Omental fat pad (tissue), 4 donors: ENCODE measurements around the gene SUPT4H1. TPM values are rescaled to one million over a fixed set of nuclear protein-coding genes. Genes with fewer than 3 reads are reported as not detected.

ENCODE experiments used
- ATAC-seq: fragments of 150-250 bp; one replicate; pipeline ENCODE4 v1.9.1; 2016; ENCODE audit warnings: mild to moderate bottlenecking, moderate library complexity; ENCODE audit not compliant: low FRiP score
- DNase-seq: peaks from one replicate; pipeline ENCODE4 v3.0.0-alpha.2; 2019; ENCODE audit warnings: low spot score
- total RNA-seq, 4 donors: library from RNA; depleted of rRNA; stranded (reverse); fragments of >200 nt; gene quantifications; one replicate each; pipeline ENCODE4 v1.1.0, GENCODE V29; 2016
- TF ChIP-seq, protein P1 (sequence below), 3 donors: fragments of 450-650 bp; IDR thresholded peaks; one replicate each; pipeline ENCODE4 v1.5.1; 2016 to 2017; ENCODE audit warnings: antibody characterized with exemption in 3 of 3, mild to moderate bottlenecking in 3 of 3, moderate library complexity in 2 of 3

SUPT4H1 gene
- total RNA-seq, 4 donors from 2014 or later, result 42.1 to 49.2 (median 47.3) TPM

DNA sequence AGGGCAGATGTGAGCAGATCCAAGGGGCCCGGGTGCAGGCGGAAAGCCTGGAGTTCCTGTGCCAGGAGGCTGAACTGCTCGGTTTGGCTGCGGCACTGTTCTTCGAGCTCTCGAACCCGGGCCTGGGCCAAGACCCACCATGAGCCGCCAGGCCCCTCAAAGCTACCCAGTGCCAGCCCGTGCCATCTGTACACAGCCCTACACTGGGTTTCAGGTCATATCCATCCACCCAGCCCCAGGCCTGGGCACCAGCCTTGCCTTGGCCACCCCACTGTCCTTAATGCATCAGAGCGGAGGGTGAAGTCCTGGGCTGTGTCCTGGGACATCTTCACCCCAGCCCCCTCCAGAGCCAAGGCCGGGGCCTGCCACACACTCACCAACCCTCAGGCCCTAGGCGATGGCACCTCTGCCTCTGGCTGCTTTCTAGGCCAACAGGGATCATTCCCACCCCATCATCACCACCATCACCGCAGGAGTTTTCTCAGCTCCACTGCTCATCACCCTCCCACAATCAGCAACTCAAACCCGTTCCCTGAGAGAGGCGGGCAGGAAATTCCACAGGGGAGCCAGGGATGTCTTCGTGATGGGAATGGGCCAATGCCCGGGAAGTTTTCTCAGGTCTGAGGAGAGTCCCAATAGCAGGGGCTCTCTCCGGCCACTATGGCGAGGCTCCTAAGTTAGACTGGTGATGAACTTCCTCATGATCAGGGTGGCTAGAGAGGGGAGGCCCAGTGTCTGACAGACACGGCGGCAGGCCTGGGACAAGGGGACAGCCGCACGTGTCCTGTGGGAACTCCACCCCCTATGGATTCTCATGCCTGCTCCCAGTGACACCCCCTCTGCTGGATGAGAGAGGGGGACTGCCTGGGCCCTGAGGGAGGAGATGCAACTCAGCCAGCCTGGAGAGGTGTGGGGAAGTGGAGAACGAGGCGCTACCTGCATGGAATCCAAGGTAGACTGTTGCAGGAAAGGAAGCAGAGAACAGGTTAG, 32.5 kb downstream of the SUPT4H1 start:
- TF ChIP-seq, protein P1, sequence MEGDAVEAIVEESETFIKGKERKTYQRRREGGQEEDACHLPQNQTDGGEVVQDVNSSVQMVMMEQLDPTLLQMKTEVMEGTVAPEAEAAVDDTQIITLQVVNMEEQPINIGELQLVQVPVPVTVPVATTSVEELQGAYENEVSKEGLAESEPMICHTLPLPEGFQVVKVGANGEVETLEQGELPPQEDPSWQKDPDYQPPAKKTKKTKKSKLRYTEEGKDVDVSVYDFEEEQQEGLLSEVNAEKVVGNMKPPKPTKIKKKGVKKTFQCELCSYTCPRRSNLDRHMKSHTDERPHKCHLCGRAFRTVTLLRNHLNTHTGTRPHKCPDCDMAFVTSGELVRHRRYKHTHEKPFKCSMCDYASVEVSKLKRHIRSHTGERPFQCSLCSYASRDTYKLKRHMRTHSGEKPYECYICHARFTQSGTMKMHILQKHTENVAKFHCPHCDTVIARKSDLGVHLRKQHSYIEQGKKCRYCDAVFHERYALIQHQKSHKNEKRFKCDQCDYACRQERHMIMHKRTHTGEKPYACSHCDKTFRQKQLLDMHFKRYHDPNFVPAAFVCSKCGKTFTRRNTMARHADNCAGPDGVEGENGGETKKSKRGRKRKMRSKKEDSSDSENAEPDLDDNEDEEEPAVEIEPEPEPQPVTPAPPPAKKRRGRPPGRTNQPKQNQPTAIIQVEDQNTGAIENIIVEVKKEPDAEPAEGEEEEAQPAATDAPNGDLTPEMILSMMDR (IDR thresholded peaks at IDR 0.05), result no peak
- DNase-seq (no peak), ATAC-seq (no peak)

DNA sequence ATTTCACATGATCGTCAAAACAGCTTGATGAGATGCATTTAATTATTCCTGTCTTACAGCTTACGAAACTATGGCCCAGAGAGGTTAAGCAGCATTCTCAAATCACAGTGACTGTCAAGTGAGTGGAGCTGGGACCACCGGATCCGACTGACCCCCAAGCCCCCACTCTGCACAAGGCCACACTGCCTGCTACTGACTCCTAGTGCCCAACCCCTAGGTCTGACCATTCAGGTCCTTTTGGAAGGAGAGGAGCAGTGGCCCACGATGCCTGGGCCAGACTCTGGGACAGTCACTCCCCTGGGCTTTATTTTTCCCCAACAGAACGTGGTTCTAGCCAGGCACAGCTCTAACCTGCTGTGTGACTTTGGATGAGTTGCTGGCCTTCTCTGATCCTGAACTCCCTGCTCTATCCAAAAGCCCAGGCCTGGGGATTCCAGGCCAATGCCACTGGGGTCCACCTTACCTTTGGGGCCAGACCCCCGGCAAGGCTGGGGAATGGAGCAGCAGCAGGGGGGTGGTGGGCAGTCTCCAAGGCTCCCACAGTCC, 33.3 kb downstream of the SUPT4H1 start:
- TF ChIP-seq, protein P1 (IDR thresholded peaks at IDR 0.05), result no peak
- DNase-seq (no peak), ATAC-seq (no peak)

DNA sequence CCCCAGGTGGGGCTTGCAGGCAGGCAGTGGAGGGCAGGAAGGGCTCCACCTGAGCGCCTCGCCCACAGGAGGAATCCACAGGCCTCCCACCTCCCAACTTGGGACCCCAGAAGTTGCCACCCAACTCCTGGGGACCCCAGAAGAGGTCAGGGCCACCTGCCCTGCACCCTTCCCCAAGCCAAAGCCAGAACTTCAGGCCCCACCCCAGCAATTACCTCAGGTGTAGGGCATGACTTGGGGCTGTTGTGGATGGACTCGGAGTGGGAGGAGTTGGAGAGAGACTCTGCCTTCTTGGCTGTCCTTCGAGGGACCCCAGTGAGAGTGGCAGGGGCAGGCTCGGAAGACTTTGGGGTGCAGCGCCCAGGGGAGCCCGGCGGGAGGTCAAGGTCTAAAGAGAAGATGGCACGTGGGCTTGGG, 33.9 kb downstream of the SUPT4H1 start:
- no peak for ATAC-seq
- no peak for DNase-seq
- TF ChIP-seq, protein P1 (IDR thresholded peaks at IDR 0.05), result no peak

DNA sequence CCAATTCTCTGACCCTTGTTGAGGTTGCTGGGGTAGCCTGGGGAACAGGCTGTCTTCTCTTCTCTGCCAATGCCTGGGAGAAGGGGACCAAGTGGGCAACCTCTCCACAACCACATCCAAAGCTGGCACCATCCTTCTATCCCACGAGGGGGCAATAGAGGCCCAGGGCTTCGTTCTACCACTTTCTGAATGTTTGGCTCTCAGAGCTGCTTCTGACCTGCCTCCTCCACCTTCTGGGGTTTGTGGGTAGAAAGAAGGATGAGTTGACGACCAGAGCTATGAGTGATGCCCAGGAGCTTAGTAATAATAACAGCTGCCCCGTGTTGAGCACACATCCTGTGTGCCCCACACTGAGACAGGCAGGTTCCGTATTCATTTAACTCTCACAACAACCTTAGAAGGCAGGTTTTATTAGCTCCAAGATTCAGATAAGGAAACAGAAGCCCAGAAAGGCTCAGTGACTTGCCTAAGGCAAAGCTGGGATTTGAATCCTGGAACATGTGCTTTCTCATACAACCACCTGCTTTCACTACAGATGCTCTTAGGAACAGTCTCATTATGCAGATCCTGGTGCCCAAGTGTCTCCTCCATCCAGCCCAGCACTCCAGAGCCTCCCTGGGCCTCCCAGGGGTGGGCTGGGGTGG, 34.5 kb downstream of the SUPT4H1 start:
- DNase-seq (no peak), ATAC-seq (peak; percentile 25)
- TF ChIP-seq, protein P1 (IDR thresholded peaks at IDR 0.05), result no peak

DNA sequence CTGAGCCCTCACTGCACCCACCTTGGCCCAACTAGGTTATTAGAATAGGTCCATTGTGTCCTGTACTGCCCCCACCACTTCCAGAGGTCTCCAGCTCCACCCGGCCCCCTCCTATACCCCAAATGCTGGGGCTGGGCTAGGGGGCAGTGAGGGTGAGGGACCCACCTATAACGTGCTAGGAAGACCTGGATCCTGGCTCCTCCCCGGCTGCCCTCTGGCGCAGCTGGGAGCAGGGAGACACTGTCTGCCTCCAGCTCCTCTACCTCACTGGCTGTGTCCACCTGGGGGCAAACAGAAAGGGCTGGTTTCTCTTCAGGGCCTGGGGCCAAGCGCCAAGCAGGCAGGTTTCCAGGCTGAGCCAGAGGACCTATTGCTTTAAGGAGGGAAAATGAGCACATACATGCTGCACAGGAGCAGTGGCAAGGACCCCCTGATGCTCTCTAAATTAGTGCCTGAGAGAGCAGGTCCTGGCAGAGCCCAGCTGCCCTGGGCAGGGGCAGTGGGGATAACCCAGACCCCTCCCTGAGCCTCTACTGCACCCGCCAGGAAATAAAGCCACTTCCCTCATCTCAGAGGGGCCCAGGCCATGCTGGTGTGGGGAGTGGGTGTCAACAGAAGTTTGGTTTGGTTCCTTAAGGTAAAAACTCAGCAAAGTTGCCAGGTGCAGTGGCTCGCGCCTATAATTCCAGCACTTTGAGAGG, 35.6 kb downstream of the SUPT4H1 start:
- TF ChIP-seq, protein P1 (IDR thresholded peaks at IDR 0.05), result no peak
- DNase-seq, result peak; percentile 5
- ATAC-seq, result no peak

DNA sequence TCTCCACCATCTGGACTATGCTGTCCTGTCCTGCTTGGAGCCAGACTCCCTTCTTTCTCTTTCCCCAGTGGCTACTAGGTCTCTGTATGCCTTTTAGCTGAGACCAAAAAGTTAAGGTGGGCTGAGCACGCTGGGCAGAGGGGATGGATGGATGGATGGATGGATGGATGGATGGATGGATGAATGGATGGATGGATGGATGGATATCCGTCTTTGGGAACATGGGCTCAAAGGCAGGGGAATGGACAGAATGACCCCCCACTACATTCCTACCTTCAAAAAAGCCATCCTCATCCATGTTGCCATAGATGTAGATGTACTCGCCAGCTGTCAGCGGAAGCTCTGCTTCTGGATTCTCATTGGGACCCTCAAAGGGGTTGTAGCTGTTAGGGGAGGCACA, 36.3 kb downstream of the SUPT4H1 start:
- TF ChIP-seq, protein P1 (IDR thresholded peaks at IDR 0.05), result no peak
- peak; percentile 6 for DNase-seq

More for the DNA sequence above, 36.3 kb downstream of the SUPT4H1 start:
- no peak for ATAC-seq
